Measurements from ENCODE around the gene MGLL.

DNA sequence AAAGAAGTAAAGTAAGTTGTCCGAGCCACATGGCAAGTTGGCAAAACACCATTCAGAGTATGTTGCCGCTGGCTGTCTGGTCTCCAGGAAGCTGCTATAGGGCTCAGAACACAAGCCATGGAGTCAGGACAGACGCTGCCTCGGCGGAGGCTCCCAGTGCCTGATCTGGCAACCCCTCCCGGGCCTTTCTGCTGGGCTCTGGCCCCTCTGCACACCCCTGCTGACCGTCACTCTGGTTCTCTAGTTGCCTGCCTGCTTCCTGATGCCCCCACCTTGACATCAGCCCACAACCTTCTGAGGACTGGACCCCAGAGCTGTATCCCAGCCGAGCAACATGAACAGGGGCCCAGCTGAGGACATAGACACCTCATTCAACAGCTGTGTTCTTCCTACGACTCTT is 39.1 kb downstream of the MGLL start:
- TF ChIP-seq, protein P1, sequence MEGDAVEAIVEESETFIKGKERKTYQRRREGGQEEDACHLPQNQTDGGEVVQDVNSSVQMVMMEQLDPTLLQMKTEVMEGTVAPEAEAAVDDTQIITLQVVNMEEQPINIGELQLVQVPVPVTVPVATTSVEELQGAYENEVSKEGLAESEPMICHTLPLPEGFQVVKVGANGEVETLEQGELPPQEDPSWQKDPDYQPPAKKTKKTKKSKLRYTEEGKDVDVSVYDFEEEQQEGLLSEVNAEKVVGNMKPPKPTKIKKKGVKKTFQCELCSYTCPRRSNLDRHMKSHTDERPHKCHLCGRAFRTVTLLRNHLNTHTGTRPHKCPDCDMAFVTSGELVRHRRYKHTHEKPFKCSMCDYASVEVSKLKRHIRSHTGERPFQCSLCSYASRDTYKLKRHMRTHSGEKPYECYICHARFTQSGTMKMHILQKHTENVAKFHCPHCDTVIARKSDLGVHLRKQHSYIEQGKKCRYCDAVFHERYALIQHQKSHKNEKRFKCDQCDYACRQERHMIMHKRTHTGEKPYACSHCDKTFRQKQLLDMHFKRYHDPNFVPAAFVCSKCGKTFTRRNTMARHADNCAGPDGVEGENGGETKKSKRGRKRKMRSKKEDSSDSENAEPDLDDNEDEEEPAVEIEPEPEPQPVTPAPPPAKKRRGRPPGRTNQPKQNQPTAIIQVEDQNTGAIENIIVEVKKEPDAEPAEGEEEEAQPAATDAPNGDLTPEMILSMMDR (IDR thresholded peaks at IDR 0.05): no peak
- no peak for TF ChIP-seq ZFX (IDR thresholded peaks at IDR 0.05; ENCODE audit: borderline replicate concordance)

Data from 22Rv1 (cell line).